ENCODE data around the gene HSD11B1.

Gene HSD11B1

GRCh38 chr1:209748620-209749019, 44.0 kb downstream of the HSD11B1 start:
- no peak overlapping the region for H2BK5ac ChIP-seq (ENCODE audit: low read depth, low read length, poor library complexity)
- H3K4ac ChIP-seq (ENCODE audit: low read depth, low read length) = no peak overlapping the region
- H3K79me1 ChIP-seq (ENCODE audit: low read length) = peaks cover 4% of the 10 kb centered on the region
- DNase-seq = no peak
- peaks cover 3% of the 10 kb centered on the region for H3K9me3 ChIP-seq (ENCODE audit: insufficient read depth, low read depth, low read length)
- H3K4me3 ChIP-seq (ENCODE audit: low read depth, low read length) = no peak overlapping the region
- H3K18ac ChIP-seq (ENCODE audit: low read length) = no peak overlapping the region
- no peak overlapping the region for H3K4me2 ChIP-seq (ENCODE audit: low read length)
- no peaks in the 10 kb centered on the region for H3K36me3 ChIP-seq (ENCODE audit: control insufficient read depth in 1 of 2, insufficient read depth in 2 of 2, low read length in 2 of 2)
- no CpG with 5 or more reads among the region's 4 CpGs for WGBS (ENCODE audit: extremely low coverage, insufficient coverage, insufficient read length)
- no peak overlapping the region for H4K8ac ChIP-seq (ENCODE audit: low read depth, low read length)
- no peak overlapping the region for H3K27ac ChIP-seq (ENCODE audit: low read depth, low read length)
- no peak overlapping the region for H3K9ac ChIP-seq (ENCODE audit: low read length)
- H2AFZ ChIP-seq (ENCODE audit: insufficient read depth, low read length, poor library complexity) = no peak overlapping the region
- H2AK5ac ChIP-seq (ENCODE audit: low read length) = no peak overlapping the region
- no peak overlapping the region for H2BK120ac ChIP-seq (ENCODE audit: insufficient read depth, low read length, poor library complexity)
- no peak overlapping the region for H4K12ac ChIP-seq (ENCODE audit: low read depth, low read length)
- no peak overlapping the region for H3K23ac ChIP-seq (ENCODE audit: low read length)
- peak overlapping the region; percentile 2 for H2BK12ac ChIP-seq (ENCODE audit: low read length)
- H4K91ac ChIP-seq (ENCODE audit: low read depth, low read length) = no peak overlapping the region
- peaks cover 5 to 7% of the 10 kb centered on the region in 2 experiments for H3K4me1 ChIP-seq (ENCODE audit: control insufficient read depth in 1 of 2, insufficient read depth in 2 of 2, low read length in 2 of 2)
- H3K79me2 ChIP-seq (ENCODE audit: control insufficient read depth, insufficient read depth, low read length, poor library complexity) = no peaks in the 10 kb centered on the region
- H3K27me3 ChIP-seq (ENCODE audit: insufficient read depth, low read length) = no peaks in the 10 kb centered on the region
- no peak overlapping the region for H3K14ac ChIP-seq (ENCODE audit: low read length)

- H3K36me3 ChIP-seq (ENCODE audit: control insufficient read depth in 1 of 2, insufficient read depth in 2 of 2, low read length in 2 of 2) = no peaks in the 10 kb centered on the region
Measured at GRCh38 chr1:209749205-209749604, 44.6 kb downstream of the HSD11B1 start.

GRCh38 chr1:209749670-209750323, 45.2 kb downstream of the HSD11B1 start:
- Histone ChIP-seq H3K79me2 (ENCODE audit: control insufficient read depth, insufficient read depth, low read length, poor library complexity) (no peaks in the 10 kb centered on the region), H2AK5ac (ENCODE audit: low read length) (no peak overlapping the region), H3K4me3 (ENCODE audit: low read depth, low read length) (no peak overlapping the region)

More at GRCh38 chr1:209749205-209749604, 44.6 kb downstream of the HSD11B1 start:
- Histone ChIP-seq H3K4me1 (ENCODE audit: control insufficient read depth in 1 of 2, insufficient read depth in 2 of 2, low read length in 2 of 2) (peaks cover 5 to 7% of the 10 kb centered on the region in 2 experiments), H3K79me1 (ENCODE audit: low read length) (peaks cover 4% of the 10 kb centered on the region), H3K27me3 (ENCODE audit: insufficient read depth, low read length) (no peaks in the 10 kb centered on the region), H2BK12ac (ENCODE audit: low read length) (no peak overlapping the region), H4K12ac (ENCODE audit: low read depth, low read length) (no peak overlapping the region), H3K23ac (ENCODE audit: low read length) (no peak overlapping the region), H3K4ac (ENCODE audit: low read depth, low read length) (no peak overlapping the region), H3K27ac (ENCODE audit: low read depth, low read length) (no peak overlapping the region), H4K8ac (ENCODE audit: low read depth, low read length) (no peak overlapping the region), H4K91ac (ENCODE audit: low read depth, low read length) (no peak overlapping the region), H2AK5ac (ENCODE audit: low read length) (no peak overlapping the region), H3K18ac (ENCODE audit: low read length) (no peak overlapping the region), H2AFZ (ENCODE audit: insufficient read depth, low read length, poor library complexity) (no peak overlapping the region), H3K4me3 (ENCODE audit: low read depth, low read length) (no peak overlapping the region), H3K4me2 (ENCODE audit: low read length) (no peak overlapping the region), H3K9me3 (ENCODE audit: insufficient read depth, low read depth, low read length) (peaks cover under 1% of the 10 kb centered on the region), H3K14ac (ENCODE audit: low read length) (no peak overlapping the region), H3K79me2 (ENCODE audit: control insufficient read depth, insufficient read depth, low read length, poor library complexity) (no peaks in the 10 kb centered on the region), H3K9ac (ENCODE audit: low read length) (no peak overlapping the region), H2BK120ac (ENCODE audit: insufficient read depth, low read length, poor library complexity) (no peak overlapping the region), H2BK5ac (ENCODE audit: low read depth, low read length, poor library complexity) (no peak overlapping the region)
- WGBS (ENCODE audit: extremely low coverage, insufficient coverage, insufficient read length) = no CpG with 5 or more reads among the region's 2 CpGs
- no peak for DNase-seq

GRCh38 chr1:209751627-209752231, 47.1 kb downstream of the HSD11B1 start:
- H2BK5ac ChIP-seq (ENCODE audit: low read depth, low read length, poor library complexity) = no peak overlapping the region
- H3K79me2 ChIP-seq (ENCODE audit: control insufficient read depth, insufficient read depth, low read length, poor library complexity) = no peaks in the 10 kb centered on the region
- H3K9me3 ChIP-seq (ENCODE audit: insufficient read depth, low read depth, low read length) = no peaks in the 10 kb centered on the region
- no peak overlapping the region for H4K8ac ChIP-seq (ENCODE audit: low read depth, low read length)
- H2AK5ac ChIP-seq (ENCODE audit: low read length) = no peak overlapping the region
- H3K27me3 ChIP-seq (ENCODE audit: insufficient read depth, low read length) = no peaks in the 10 kb centered on the region
- no peak overlapping the region for H2BK12ac ChIP-seq (ENCODE audit: low read length)
- H3K4me2 ChIP-seq (ENCODE audit: low read length) = no peak overlapping the region
- no peak overlapping the region for H3K9ac ChIP-seq (ENCODE audit: low read length)
- H2BK120ac ChIP-seq (ENCODE audit: insufficient read depth, low read length, poor library complexity) = no peak overlapping the region
- no peak overlapping the region for H3K4me3 ChIP-seq (ENCODE audit: low read depth, low read length)
- peaks cover 4% of the 10 kb centered on the region for H3K79me1 ChIP-seq (ENCODE audit: low read length)
- DNase-seq = no peak
- H3K4me1 ChIP-seq (ENCODE audit: control insufficient read depth in 1 of 2, insufficient read depth in 2 of 2, low read length in 2 of 2) = peaks cover 5 to 7% of the 10 kb centered on the region in 2 experiments
- no peak overlapping the region for H3K27ac ChIP-seq (ENCODE audit: low read depth, low read length)
- H3K23ac ChIP-seq (ENCODE audit: low read length) = no peak overlapping the region
- H4K12ac ChIP-seq (ENCODE audit: low read depth, low read length) = no peak overlapping the region
- H3K36me3 ChIP-seq (ENCODE audit: control insufficient read depth in 1 of 2, insufficient read depth in 2 of 2, low read length in 2 of 2) = no peaks in the 10 kb centered on the region
- H3K4ac ChIP-seq (ENCODE audit: low read depth, low read length) = no peak overlapping the region
- no peak overlapping the region for H4K91ac ChIP-seq (ENCODE audit: low read depth, low read length)
- no peak overlapping the region for H2AFZ ChIP-seq (ENCODE audit: insufficient read depth, low read length, poor library complexity)
- no CpG with 5 or more reads among the region's 5 CpGs for whole genome bisulfite sequencing (ENCODE audit: extremely low coverage, insufficient coverage, insufficient read length)
- H3K14ac ChIP-seq (ENCODE audit: low read length) = no peak overlapping the region
- no peak overlapping the region for H3K18ac ChIP-seq (ENCODE audit: low read length)

More at GRCh38 chr1:209749670-209750323, 45.2 kb downstream of the HSD11B1 start:
- Histone ChIP-seq H3K18ac (ENCODE audit: low read length) (no peak overlapping the region), H2AFZ (ENCODE audit: insufficient read depth, low read length, poor library complexity) (no peak overlapping the region), H3K4ac (ENCODE audit: low read depth, low read length) (no peak overlapping the region), H4K8ac (ENCODE audit: low read depth, low read length) (no peak overlapping the region), H3K4me2 (ENCODE audit: low read length) (no peak overlapping the region), H4K12ac (ENCODE audit: low read depth, low read length) (no peak overlapping the region), H3K4me1 (ENCODE audit: control insufficient read depth in 1 of 2, insufficient read depth in 2 of 2, low read length in 2 of 2) (peaks cover 5 to 7% of the 10 kb centered on the region in 2 experiments), H2BK120ac (ENCODE audit: insufficient read depth, low read length, poor library complexity) (no peak overlapping the region), H3K23ac (ENCODE audit: low read length) (no peak overlapping the region), H2BK12ac (ENCODE audit: low read length) (no peak overlapping the region), H2BK5ac (ENCODE audit: low read depth, low read length, poor library complexity) (no peak overlapping the region), H3K27me3 (ENCODE audit: insufficient read depth, low read length) (no peaks in the 10 kb centered on the region), H3K9me3 (ENCODE audit: insufficient read depth, low read depth, low read length) (no peaks in the 10 kb centered on the region), H4K91ac (ENCODE audit: low read depth, low read length) (no peak overlapping the region), H3K9ac (ENCODE audit: low read length) (no peak overlapping the region), H3K14ac (ENCODE audit: low read length) (no peak overlapping the region), H3K36me3 (ENCODE audit: control insufficient read depth in 1 of 2, insufficient read depth in 2 of 2, low read length in 2 of 2) (no peaks in the 10 kb centered on the region), H3K27ac (ENCODE audit: low read depth, low read length) (no peak overlapping the region), H3K79me1 (ENCODE audit: low read length) (peaks cover 4% of the 10 kb centered on the region)
- WGBS (ENCODE audit: extremely low coverage, insufficient coverage, insufficient read length) = no CpG with 5 or more reads among the region's 6 CpGs
- no peak for DNase-seq

Data from trophoblast cell (in vitro differentiated cells and primary cell).